SK-N-SH treated with all-trans-retinoic acid at 6 μM for 48 hours (cell line): Measurements from ENCODE around the gene PTPRN2.
"Not testable (repeated sequence)": the region's sequence is repeated elsewhere in the genome, so short reads cannot be mapped to it uniquely, and the experiment has no call there.

Experiments used
- ATAC-seq: fragments of 200-7000 bp; cut with Tn5 transposase; 3 replicates; pipeline ENCODE4 v1.9.1; 2020; ENCODE audit warnings: mild to moderate bottlenecking, moderate library complexity
- BACH2 ChIP-seq: fragments of 250-450 bp; sonication (Bioruptor Pico); IDR thresholded peaks from 2 replicates; pipeline ENCODE4 v1.9.0; 2021; ENCODE audit warnings: mild to moderate bottlenecking, borderline replicate concordance
- CSDC2 ChIP-seq: fragments of 250-450 bp; sonication (Bioruptor Pico); IDR thresholded peaks from 2 replicates; pipeline ENCODE4 v1.5.0; 2020; ENCODE audit warnings: mild to moderate bottlenecking, moderate library complexity
- GLIS3 ChIP-seq: fragments of 250-450 bp; sonication (Bioruptor Pico); IDR thresholded peaks from 2 replicates; pipeline ENCODE4 v1.5.0; 2020; ENCODE audit warnings: mild to moderate bottlenecking, moderate library complexity
- ISL1 ChIP-seq: fragments of 250-450 bp; sonication (Bioruptor Pico); IDR thresholded peaks from 2 replicates; pipeline ENCODE4 v2.1.2; 2022; ENCODE audit warnings: mild to moderate bottlenecking, moderate library complexity
- PPARA ChIP-seq: fragments of 250-450 bp; sonication (Bioruptor Pico); IDR thresholded peaks from 2 replicates; pipeline ENCODE4 v1.5.0; 2020; ENCODE audit warnings: mild to moderate bottlenecking, borderline replicate concordance
- TCF4 ChIP-seq: fragments of 250-450 bp; sonication (Bioruptor Pico); IDR thresholded peaks from 2 replicates; pipeline ENCODE4 v1.8.0; 2021; ENCODE audit warnings: mild to moderate bottlenecking, moderate library complexity, borderline replicate concordance
- TOX ChIP-seq: fragments of 250-450 bp; sonication (Bioruptor Pico); IDR thresholded peaks from 2 replicates; pipeline ENCODE4 v1.8.0; 2021; ENCODE audit warnings: mild to moderate bottlenecking, moderate library complexity, borderline replicate concordance
- ZC3H10 ChIP-seq: fragments of 250-450 bp; sonication (Bioruptor Pico); IDR thresholded peaks from 2 replicates; pipeline ENCODE4 v1.5.1; 2021; ENCODE audit warnings: mild to moderate bottlenecking, moderate library complexity
- ZFP3 ChIP-seq: fragments of 250-450 bp; sonication (Bioruptor Pico); IDR thresholded peaks from 2 replicates; pipeline ENCODE4 v1.5.0; 2020; ENCODE audit warnings: mild to moderate bottlenecking, moderate library complexity
- ZFP30 ChIP-seq: fragments of 450-650 bp; formaldehyde crosslinking; IDR thresholded peaks from 2 replicates; pipeline ENCODE4 v1.5.0; 2022; ENCODE audit warnings: mild to moderate bottlenecking, moderate library complexity
- ZNF565 ChIP-seq: fragments of 450-650 bp; formaldehyde crosslinking; conservative IDR thresholded peaks from 2 replicates; pipeline ENCODE4 v1.5.0; 2020; ENCODE audit warnings: low read depth, mild to moderate bottlenecking, moderate library complexity
- ZNF70 ChIP-seq: fragments of 450-650 bp; formaldehyde crosslinking; IDR thresholded peaks from 2 replicates; pipeline ENCODE4 v1.5.0; 2020; ENCODE audit warnings: mild to moderate bottlenecking, moderate library complexity
- TF ChIP-seq, protein P1 (sequence below): fragments of 250-450 bp; sonication (Bioruptor Pico); IDR thresholded peaks from 2 replicates; pipeline ENCODE4 v1.5.1; 2020; ENCODE audit warnings: low read depth, mild to moderate bottlenecking, moderate library complexity
- TF ChIP-seq, protein P2 (sequence below): fragments of 250-450 bp; sonication (Bioruptor Pico); IDR thresholded peaks from 2 replicates; pipeline ENCODE4 v1.5.1; 2021; ENCODE audit warnings: mild to moderate bottlenecking, moderate library complexity
- TF ChIP-seq, protein P3 (sequence below): fragments of 250-450 bp; sonication (Bioruptor Pico); IDR thresholded peaks from 2 replicates; pipeline ENCODE4 v1.8.0; 2020; ENCODE audit warnings: mild to moderate bottlenecking, moderate library complexity, borderline replicate concordance
- TF ChIP-seq, protein P4 (sequence below): fragments of 250-450 bp; sonication (Bioruptor Pico); IDR thresholded peaks from 2 replicates; pipeline ENCODE4 v1.8.0; 2021; ENCODE audit warnings: low read depth, mild to moderate bottlenecking, moderate library complexity, borderline replicate concordance

Gene PTPRN2

DNA sequence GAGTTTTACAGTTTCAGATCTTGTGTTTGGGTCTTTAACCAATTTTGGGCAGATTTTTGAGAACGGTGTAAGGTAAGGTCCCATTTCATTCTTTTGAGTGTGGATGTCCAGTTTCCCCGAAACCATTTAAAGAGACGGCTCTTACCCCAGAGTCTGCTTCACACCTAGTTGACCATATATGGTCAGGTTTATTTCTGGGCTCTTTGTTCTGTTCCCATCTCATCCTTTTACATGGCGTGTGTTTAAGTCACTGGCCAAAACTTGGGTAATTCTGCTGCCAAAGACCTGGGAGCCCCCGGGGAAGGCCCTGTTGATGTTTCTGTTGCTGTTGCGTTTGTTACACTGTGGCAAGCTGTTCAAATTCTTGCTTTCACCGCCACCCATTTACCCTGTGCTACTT lies 120.1 kb downstream of the PTPRN2 start:
- TF ChIP-seq GLIS3 (CRISPR knock-in tag) = no peak
- no peak for TF ChIP-seq ZNF565 (CRISPR knock-in tag)
- TF ChIP-seq, protein P1, sequence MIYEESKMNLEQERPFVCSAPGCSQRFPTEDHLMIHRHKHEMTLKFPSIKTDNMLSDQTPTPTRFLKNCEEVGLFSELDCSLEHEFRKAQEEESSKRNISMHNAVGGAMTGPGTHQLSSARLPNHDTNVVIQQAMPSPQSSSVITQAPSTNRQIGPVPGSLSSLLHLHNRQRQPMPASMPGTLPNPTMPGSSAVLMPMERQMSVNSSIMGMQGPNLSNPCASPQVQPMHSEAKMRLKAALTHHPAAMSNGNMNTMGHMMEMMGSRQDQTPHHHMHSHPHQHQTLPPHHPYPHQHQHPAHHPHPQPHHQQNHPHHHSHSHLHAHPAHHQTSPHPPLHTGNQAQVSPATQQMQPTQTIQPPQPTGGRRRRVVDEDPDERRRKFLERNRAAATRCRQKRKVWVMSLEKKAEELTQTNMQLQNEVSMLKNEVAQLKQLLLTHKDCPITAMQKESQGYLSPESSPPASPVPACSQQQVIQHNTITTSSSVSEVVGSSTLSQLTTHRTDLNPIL (CRISPR knock-in tag) = no peak
- no peak for TF ChIP-seq ZFP3 (CRISPR knock-in tag)
- TF ChIP-seq PPARA (CRISPR knock-in tag) = no peak
- TF ChIP-seq ZNF70 (CRISPR knock-in tag) = no peak
- TF ChIP-seq TOX = no peak
- no peak for TF ChIP-seq TCF4 (CRISPR knock-in tag)
- no peak for ATAC-seq

DNA sequence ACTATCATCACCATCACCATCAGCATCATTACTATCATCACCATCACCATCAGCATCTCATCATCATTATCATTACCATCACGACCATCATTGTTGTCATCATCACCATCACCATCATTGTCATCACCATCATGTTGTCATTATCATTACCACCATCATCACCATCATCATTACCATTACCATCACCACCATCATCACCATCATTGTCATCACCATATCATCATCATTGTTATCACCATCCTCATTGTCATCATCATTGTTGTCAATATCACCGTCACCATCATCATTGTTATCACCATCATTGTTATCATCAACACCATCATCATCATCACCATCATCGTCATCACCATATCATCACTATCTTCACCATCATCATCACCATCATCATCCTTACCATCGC lies 124.3 kb downstream of the PTPRN2 start:
- ATAC-seq = no peak
- TF ChIP-seq, protein P2, sequence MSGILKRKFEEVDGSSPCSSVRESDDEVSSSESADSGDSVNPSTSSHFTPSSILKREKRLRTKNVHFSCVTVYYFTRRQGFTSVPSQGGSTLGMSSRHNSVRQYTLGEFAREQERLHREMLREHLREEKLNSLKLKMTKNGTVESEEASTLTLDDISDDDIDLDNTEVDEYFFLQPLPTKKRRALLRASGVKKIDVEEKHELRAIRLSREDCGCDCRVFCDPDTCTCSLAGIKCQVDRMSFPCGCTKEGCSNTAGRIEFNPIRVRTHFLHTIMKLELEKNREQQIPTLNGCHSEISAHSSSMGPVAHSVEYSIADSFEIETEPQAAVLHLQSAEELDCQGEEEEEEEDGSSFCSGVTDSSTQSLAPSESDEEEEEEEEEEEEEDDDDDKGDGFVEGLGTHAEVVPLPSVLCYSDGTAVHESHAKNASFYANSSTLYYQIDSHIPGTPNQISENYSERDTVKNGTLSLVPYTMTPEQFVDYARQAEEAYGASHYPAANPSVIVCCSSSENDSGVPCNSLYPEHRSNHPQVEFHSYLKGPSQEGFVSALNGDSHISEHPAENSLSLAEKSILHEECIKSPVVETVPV (CRISPR knock-in tag) = no peak

DNA sequence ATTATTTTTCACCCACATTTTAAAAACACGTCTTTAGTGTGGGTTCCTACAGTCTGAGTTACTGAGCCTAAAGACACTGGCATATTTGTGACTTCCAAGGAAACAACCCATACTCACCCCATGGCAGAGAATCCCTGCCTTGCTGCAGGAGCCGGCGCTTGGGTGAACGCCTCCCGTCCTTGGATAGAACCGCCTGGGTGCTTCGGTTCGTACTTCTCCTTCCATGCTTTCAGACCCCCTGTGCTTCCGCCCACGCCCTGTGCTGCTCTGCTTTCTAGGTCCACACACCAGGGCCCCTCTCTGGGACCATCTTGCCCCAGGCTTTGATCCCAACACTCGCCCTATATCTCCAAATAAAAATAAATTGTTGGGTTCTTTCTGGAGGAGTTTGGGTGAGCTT lies 125.8 kb downstream of the PTPRN2 start:
- TF ChIP-seq ZFP30 (CRISPR knock-in tag) = no peak
- ATAC-seq = no peak

DNA sequence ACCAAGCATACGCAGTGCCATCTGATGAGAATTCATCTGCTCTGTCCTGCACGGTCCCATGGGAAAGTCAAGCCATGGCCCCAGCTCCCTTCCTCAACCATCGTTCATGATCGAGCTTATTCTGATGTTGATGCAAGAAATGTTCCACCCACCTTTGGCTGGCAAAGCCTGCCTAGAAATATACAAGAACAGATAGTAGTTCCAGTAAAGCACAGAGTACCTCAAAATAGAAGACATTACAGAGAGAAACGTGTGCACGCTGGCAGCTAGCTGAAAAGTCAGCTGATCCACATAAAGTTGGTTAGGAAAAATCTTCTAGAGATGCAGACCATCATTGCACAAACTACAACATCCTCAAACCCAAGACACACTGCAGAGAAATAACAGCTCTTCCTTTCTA lies 127.0 kb downstream of the PTPRN2 start:
- TF ChIP-seq, protein P3, sequence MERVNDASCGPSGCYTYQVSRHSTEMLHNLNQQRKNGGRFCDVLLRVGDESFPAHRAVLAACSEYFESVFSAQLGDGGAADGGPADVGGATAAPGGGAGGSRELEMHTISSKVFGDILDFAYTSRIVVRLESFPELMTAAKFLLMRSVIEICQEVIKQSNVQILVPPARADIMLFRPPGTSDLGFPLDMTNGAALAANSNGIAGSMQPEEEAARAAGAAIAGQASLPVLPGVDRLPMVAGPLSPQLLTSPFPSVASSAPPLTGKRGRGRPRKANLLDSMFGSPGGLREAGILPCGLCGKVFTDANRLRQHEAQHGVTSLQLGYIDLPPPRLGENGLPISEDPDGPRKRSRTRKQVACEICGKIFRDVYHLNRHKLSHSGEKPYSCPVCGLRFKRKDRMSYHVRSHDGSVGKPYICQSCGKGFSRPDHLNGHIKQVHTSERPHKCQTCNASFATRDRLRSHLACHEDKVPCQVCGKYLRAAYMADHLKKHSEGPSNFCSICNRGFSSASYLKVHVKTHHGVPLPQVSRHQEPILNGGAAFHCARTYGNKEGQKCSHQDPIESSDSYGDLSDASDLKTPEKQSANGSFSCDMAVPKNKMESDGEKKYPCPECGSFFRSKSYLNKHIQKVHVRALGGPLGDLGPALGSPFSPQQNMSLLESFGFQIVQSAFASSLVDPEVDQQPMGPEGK (CRISPR knock-in tag) = no peak

DNA sequence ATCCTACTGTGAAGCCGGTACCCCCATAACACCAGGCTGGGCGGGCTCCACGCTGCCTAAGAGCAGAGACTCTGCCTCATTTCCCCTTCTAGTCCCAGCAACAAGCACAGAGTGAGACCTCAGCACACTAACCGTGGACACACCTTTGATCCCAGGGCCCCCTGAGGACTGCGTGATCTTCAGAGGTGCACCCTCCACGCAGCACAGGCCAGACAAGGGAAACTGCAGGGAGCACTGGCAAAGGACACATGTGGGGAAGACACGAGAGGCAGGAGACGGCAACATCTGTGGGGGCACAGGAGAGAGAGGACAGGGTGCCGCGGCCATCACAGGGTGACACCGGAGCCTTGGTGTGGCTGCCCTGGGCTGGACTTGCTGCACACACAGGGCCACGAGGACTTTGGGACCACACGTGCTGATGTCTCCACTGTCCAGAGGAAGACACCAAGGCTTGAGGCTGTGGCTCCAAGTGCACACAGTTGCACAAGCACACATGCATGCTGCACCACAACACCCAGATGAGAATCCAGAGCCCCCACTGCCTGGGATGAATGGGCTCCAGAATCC lies 128.8 kb downstream of the PTPRN2 start:
- TF ChIP-seq, protein P3 (CRISPR knock-in tag) = no peak

More for the DNA sequence above, 127.0 kb downstream of the PTPRN2 start:
- no peak for ATAC-seq

DNA sequence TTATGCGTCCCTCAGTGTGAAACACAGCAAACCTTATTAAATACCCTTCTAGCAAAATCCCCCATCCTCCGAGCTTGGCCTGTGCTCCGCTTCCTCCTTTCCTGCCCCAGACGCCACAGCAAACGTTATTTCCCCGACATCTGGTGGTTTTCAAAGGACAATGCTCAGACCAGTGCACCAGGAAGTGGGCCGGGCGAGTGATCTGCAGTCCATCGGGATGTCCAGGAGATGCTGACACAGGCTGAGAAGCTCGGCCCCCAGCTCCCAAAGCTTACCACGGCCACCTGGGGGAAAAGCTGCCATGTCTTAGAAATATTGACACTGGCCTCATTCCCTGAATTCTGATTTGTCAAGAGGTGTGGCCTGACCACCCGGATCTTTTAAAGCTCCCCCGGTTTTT lies 129.5 kb downstream of the PTPRN2 start:
- ATAC-seq = no peak
- TF ChIP-seq ISL1 (no peak), ZFP30 (CRISPR knock-in tag) (no peak), ZNF565 (CRISPR knock-in tag) (no peak), TOX (no peak), BACH2 (CRISPR knock-in tag) (no peak), ZC3H10 (no peak), CSDC2 (CRISPR knock-in tag) (no peak), ZFP3 (CRISPR knock-in tag) (no peak)
- TF ChIP-seq, protein P4, sequence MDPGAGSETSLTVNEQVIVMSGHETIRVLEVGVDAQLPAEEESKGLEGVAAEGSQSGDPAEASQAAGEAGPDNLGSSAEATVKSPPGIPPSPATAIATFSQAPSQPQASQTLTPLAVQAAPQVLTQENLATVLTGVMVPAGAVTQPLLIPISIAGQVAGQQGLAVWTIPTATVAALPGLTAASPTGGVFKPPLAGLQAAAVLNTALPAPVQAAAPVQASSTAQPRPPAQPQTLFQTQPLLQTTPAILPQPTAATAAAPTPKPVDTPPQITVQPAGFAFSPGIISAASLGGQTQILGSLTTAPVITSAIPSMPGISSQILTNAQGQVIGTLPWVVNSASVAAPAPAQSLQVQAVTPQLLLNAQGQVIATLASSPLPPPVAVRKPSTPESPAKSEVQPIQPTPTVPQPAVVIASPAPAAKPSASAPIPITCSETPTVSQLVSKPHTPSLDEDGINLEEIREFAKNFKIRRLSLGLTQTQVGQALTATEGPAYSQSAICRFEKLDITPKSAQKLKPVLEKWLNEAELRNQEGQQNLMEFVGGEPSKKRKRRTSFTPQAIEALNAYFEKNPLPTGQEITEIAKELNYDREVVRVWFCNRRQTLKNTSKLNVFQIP (CRISPR knock-in tag) = no peak
- TF ChIP-seq, protein P3 (CRISPR knock-in tag) = no peak
- TF ChIP-seq, all 23 proteins: peak for 0

More for the DNA sequence above, 128.8 kb downstream of the PTPRN2 start:
- ATAC-seq = no peak

DNA sequence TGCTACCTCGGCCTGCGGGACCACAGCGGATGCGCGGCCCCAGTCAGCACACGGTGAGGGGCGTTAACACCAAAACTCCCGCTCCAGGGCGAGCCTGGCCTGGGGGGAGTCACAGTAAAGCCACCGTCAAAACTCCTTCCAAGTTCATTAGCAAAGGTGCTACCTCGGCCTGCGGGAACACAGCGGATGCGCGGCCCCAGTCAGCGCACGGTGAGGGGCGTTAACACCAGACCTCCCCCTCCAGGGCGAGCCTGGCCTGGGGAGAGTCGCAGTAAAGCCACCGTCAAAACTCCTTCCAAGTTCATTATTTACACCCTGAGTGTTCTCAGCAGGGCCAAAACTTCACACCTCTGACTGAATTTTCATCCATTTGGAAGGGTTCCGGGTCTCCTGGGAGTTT lies 130.0 kb downstream of the PTPRN2 start:
- not testable (repeated sequence) for ATAC-seq
